ENCODE measurements around the gene TTLL11. TPM values are rescaled to one million over a fixed set of nuclear protein-coding genes. Genes with fewer than 3 reads are reported as not detected.
"Not testable (repeated sequence)": the region's sequence is repeated elsewhere in the genome, so short reads cannot be mapped to it uniquely, and the experiment has no call there.

Gene TTLL11
- total RNA-seq, 6 experiments from 2014 or later: 6.9 to 10.2 (median 8.3) TPM

DNA sequence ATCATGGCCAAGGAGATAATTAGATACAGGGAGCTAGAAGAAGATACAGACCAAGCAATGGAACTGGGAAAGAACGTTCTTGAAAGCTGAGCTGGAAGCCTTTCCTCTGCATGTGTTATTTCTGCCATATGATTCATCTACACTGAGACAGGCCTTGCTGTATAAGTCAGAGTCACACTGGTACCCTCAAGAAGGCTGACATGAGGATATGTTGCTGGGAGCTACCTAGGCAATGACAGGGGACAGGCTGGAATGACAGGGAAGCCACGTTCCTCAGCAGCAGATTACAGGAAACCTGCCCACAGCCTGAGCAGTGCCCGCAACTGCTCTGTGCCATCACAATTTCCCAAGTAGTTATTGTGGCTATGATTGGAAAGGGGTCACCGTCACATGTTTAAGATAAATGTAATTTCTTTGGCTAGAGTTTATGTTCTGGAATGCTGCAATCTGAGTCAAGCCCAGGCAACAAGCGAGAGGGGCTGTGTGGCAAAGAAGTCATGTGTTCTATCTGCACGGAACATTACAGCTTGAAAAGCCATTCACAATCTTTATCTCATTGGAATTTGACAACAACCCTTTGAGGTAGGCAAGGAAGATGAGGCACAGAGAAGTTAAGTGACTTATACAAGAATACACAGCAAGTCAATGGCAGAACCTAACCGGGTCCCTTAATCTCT lies 108.2 kb downstream of the TTLL11 start:
- TF ChIP-seq, protein P1, sequence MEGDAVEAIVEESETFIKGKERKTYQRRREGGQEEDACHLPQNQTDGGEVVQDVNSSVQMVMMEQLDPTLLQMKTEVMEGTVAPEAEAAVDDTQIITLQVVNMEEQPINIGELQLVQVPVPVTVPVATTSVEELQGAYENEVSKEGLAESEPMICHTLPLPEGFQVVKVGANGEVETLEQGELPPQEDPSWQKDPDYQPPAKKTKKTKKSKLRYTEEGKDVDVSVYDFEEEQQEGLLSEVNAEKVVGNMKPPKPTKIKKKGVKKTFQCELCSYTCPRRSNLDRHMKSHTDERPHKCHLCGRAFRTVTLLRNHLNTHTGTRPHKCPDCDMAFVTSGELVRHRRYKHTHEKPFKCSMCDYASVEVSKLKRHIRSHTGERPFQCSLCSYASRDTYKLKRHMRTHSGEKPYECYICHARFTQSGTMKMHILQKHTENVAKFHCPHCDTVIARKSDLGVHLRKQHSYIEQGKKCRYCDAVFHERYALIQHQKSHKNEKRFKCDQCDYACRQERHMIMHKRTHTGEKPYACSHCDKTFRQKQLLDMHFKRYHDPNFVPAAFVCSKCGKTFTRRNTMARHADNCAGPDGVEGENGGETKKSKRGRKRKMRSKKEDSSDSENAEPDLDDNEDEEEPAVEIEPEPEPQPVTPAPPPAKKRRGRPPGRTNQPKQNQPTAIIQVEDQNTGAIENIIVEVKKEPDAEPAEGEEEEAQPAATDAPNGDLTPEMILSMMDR (IDR thresholded peaks at IDR 0.05): no peak
- H3K9me3 Mint-ChIP-seq: peaks cover 10% of the 10 kb centered on the region
- peaks cover 4% of the 10 kb centered on the region for H3K27me3 Mint-ChIP-seq (ENCODE audit: insufficient read depth)
- H3K4me3 Mint-ChIP-seq: peak overlapping the region; percentile 50; the same call in 1 of the 2 replicates
- H3K36me3 Mint-ChIP-seq (ENCODE audit: low read depth): peaks cover 27% of the 10 kb centered on the region
- peak; percentile 90 for DNase-seq
- peak overlapping the region; percentile 94 for H3K27ac Mint-ChIP-seq
- peaks cover 57% of the 10 kb centered on the region for H3K4me1 Mint-ChIP-seq (ENCODE audit: low read depth)

DNA sequence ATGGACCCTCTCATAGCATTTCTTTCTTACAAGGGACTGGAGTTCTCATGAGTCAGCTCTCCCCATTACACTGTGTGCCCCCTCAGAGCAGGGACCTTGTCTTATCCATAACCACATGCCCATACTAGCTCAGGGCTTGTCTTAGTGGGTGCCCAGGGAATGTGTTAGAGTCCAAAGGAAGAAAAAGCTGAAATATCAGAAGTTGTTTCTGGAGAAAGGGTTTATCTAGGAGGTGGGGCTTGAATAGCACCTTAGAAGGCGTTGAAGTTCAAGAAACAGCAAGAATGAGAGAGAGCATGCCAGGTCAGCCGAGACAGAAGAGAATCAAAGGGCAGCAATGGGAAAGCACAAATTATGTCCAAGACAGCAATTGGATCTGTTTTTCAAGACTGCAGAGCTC lies 109.4 kb downstream of the TTLL11 start:
- no peak for DNase-seq
- H3K27ac Mint-ChIP-seq: peak overlapping the region; percentile 94
- TF ChIP-seq, protein P1 (IDR thresholded peaks at IDR 0.05): no peak
- peaks cover 61% of the 10 kb centered on the region for H3K4me1 Mint-ChIP-seq (ENCODE audit: low read depth)
- H3K27me3 Mint-ChIP-seq (ENCODE audit: insufficient read depth): peaks cover 4% of the 10 kb centered on the region
- H3K36me3 Mint-ChIP-seq (ENCODE audit: low read depth): peaks cover 22% of the 10 kb centered on the region
- no peak overlapping the region for H3K4me3 Mint-ChIP-seq
- peaks cover 10% of the 10 kb centered on the region for H3K9me3 Mint-ChIP-seq

DNA sequence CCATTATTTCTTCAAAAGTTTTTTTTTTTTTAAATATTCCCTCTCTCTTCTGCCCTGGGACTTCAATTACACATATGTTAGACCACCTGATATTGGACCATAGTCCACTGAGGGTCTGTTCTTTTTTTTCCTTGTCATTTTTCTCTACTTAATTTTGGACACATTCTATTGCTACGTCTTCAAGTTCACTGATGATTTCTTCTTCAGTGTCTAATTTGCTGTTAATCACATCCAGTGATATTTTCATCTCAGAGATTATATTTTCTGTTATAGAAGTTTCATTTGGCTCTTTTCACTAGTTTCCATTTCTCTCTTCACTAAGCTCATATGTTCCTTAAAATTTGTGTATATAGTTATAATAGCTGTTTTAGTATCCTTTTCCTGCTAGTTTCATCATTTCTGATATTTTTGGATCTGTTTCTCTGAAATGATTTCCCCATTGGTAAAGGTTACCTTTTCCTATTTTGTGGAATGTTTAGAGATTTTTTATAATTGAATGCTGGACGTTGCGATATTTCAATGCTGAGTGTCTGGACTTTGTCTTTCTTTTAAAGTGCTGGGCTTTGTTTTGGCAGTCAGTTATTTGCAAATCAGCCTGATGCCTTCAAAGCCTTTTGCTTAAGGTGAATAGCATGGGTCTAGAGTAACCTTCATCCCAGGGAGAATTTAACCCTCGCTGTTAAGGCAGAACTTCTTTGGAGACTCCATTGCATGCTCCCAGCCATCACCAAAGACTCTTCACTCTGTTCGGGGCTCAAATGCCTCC lies 111.8 kb downstream of the TTLL11 start:
- no peak overlapping the region for H3K4me3 Mint-ChIP-seq
- H3K27ac Mint-ChIP-seq: no peak overlapping the region
- DNase-seq: no peak
- peaks cover 22% of the 10 kb centered on the region for H3K36me3 Mint-ChIP-seq (ENCODE audit: low read depth)
- TF ChIP-seq, protein P1 (IDR thresholded peaks at IDR 0.05): no peak
- peaks cover 10% of the 10 kb centered on the region for H3K9me3 Mint-ChIP-seq
- H3K4me1 Mint-ChIP-seq (ENCODE audit: low read depth): peaks cover 54% of the 10 kb centered on the region
- H3K27me3 Mint-ChIP-seq (ENCODE audit: insufficient read depth): peaks cover 3% of the 10 kb centered on the region

DNA sequence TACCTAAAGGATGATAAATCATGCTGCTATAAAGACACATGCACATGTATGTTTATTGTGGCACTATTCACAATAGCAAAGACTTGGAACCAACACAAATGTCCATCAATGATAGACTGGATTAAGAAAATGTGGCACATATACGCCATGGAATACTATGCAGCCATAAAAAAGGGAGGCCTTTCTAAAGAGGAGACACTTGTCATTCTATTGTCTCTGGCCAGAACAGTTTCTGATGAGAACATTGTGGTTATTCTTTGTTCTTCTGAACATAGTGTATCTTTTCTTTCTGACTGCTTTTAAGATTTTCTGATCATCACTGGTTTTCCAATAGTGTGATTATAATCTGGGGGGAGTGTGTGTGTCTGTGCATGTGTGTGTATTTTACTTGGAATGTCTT lies 112.4 kb downstream of the TTLL11 start:
- not testable (repeated sequence) for H3K27me3 Mint-ChIP-seq (ENCODE audit: insufficient read depth); H3K4me3 Mint-ChIP-seq; DNase-seq; H3K9me3 Mint-ChIP-seq; H3K27ac Mint-ChIP-seq
- Mint-ChIP-seq H3K36me3 (ENCODE audit: low read depth) (peaks cover 22% of the 10 kb centered on the region), H3K4me1 (ENCODE audit: low read depth) (peaks cover 54% of the 10 kb centered on the region)

DNA sequence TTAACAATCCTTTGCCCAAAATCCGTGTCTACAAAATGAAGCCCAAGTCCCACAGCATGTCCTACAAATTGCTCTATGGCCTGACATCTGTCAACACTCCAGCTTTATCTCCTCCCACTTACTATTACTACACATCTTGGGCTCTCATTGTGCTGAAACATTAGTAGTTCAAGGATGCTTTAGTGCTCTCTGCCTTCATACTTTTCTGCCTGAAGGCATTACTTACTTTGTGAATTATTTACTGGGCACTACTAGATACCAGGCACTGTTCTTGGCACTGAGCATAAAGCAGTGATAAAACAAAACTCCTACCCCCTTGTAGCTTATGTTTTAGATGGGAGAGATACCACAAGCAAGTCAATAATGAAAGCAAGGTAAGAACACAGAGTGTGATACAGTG lies 113.4 kb downstream of the TTLL11 start:
- TF ChIP-seq, protein P1 (IDR thresholded peaks at IDR 0.05): no peak
- no peak overlapping the region for H3K4me3 Mint-ChIP-seq
- H3K36me3 Mint-ChIP-seq (ENCODE audit: low read depth): peaks cover 22% of the 10 kb centered on the region
- DNase-seq: no peak
- peaks cover 54% of the 10 kb centered on the region for H3K4me1 Mint-ChIP-seq (ENCODE audit: low read depth)
- H3K27me3 Mint-ChIP-seq (ENCODE audit: insufficient read depth): peaks cover 2% of the 10 kb centered on the region; the same call in 1 of the 2 replicates
- no peak overlapping the region for H3K27ac Mint-ChIP-seq
- peaks cover 10% of the 10 kb centered on the region for H3K9me3 Mint-ChIP-seq

DNA sequence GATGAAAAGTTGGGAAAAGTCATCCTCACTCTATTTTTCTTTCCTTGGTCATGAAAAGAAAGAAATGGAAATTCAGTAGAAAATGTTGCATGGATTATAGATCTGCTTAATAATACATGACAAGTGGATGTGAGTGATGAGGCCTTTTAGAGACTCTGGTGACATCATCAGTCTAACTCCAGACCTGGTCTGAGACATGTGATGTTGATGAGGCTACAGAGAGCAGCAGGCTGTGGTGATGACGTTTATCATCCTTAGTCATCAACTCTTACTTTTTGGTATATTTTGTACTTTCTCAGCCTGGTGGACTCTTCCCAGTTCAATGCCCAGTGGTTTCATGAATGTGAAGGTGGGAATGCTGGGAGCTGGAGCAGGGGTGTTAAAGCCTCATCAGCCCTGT lies 116.4 kb downstream of the TTLL11 start:
- H3K9me3 Mint-ChIP-seq: peaks cover 10% of the 10 kb centered on the region
- no peak overlapping the region for H3K4me3 Mint-ChIP-seq
- peaks cover 62% of the 10 kb centered on the region for H3K4me1 Mint-ChIP-seq (ENCODE audit: low read depth)
- H3K27me3 Mint-ChIP-seq (ENCODE audit: insufficient read depth): peaks cover 2% of the 10 kb centered on the region; the same call in 1 of the 2 replicates
- peaks cover 10% of the 10 kb centered on the region for H3K36me3 Mint-ChIP-seq (ENCODE audit: low read depth)
- TF ChIP-seq, protein P1 (IDR thresholded peaks at IDR 0.05): no peak
- H3K27ac Mint-ChIP-seq: no peak overlapping the region
- DNase-seq: peak; percentile 65
